PC-9 (cell line): Measurements from ENCODE around the gene C1QTNF1. TPM values are rescaled to one million over a fixed set of nuclear protein-coding genes. Genes with fewer than 3 reads are reported as not detected.

Experiments used
- BruUV-seq: library from RNA; stranded (reverse); fragments of 400-500 nt; replicated peaks from 2 replicates; lab custom pipeline; 2021; lab: Mats Ljungman, UMichigan
- CTCF ChIA-PET: fragments of 300-600 bp; sonication (Branson Sonifier 250); formaldehyde crosslinking; loops from one replicate; lab custom pipeline; 2022; ENCODE audit warnings: antibody characterized with exemption; lab: Charles Lee
- POLR2A ChIA-PET: fragments of 300-600 bp; sonication (Branson Sonifier 250); formaldehyde crosslinking; loops from one replicate; lab custom pipeline; 2022; ENCODE audit warnings: antibody characterized with exemption; ENCODE audit not compliant: unreplicated experiment; lab: Charles Lee
- DNase-seq, 2 experiments: peaks; one replicate each; pipeline versions ENCODE4 v3.0.0 to v3.0.0-alpha.2; 2015 to 2022; ENCODE audit warnings: mixed read lengths in 1 of 2
- H2AFZ ChIP-seq: fragments of 200-600 bp; sonication (generic); 2 replicates; pipeline ENCODE4 v1.8.1; 2017; ENCODE audit warnings: antibody characterized with exemption
- H3F3A ChIP-seq: fragments of 200-600 bp; sonication (generic); 2 replicates; pipeline ENCODE4 v1.8.1; 2017; ENCODE audit warnings: antibody characterized with exemption, mild to moderate bottlenecking, low read depth; ENCODE audit not compliant: insufficient read depth
- H3K27ac ChIP-seq: fragments of 200-600 bp; sonication (generic); 2 replicates; pipeline ENCODE4 v1.6.1; 2016; ENCODE audit warnings: mixed run types
- H3K27me3 ChIP-seq: fragments of 200-600 bp; sonication (generic); 2 replicates; pipeline ENCODE4 v1.6.1; 2016; ENCODE audit warnings: low read depth, mixed run types; ENCODE audit not compliant: insufficient read depth
- H3K36me3 ChIP-seq: fragments of 200-600 bp; sonication (generic); 2 replicates; pipeline ENCODE4 v1.6.1; 2016; ENCODE audit warnings: low read depth, mixed run types
- H3K4me1 ChIP-seq: fragments of 200-600 bp; sonication (generic); replicated peaks from 2 replicates; pipeline ENCODE4 v1.6.1; 2016; ENCODE audit warnings: mixed run types; ENCODE audit not compliant: insufficient read depth
- H3K4me2 ChIP-seq: fragments of 200-600 bp; sonication (generic); 2 replicates; pipeline ENCODE4 v1.6.1; 2017; ENCODE audit warnings: mixed run types
- H3K4me3 ChIP-seq: fragments of 200-600 bp; sonication (generic); 2 replicates; pipeline ENCODE4 v1.6.1; 2016; ENCODE audit warnings: mixed run types
- H3K79me2 ChIP-seq: fragments of 200-600 bp; sonication (generic); 2 replicates; pipeline ENCODE4 v1.6.1; 2017; ENCODE audit warnings: low read depth, mixed run types
- H3K9me2 ChIP-seq: fragments of 200-600 bp; sonication (generic); 2 replicates; pipeline ENCODE4 v1.8.1; 2017; ENCODE audit warnings: mild to moderate bottlenecking; ENCODE audit not compliant: insufficient read depth
- H3K9me3 ChIP-seq: fragments of 200-600 bp; sonication (generic); 2 replicates; pipeline ENCODE4 v1.8.1; 2016; ENCODE audit warnings: low read depth; ENCODE audit not compliant: insufficient read depth
- H4K20me1 ChIP-seq: fragments of 200-600 bp; sonication (generic); 2 replicates; pipeline ENCODE4 v1.8.1; 2017; ENCODE audit not compliant: insufficient read depth
- EZH2 ChIP-seq: fragments of 200-600 bp; sonication (generic); IDR thresholded peaks from 2 replicates; pipeline ENCODE4 v1.8.0; 2017; ENCODE audit warnings: antibody characterized with exemption, low read depth
- intact Hi-C: fragments of 100-400 bp; cut with micrococcal nuclease; formaldehyde crosslinking; loops from one replicate; pipeline ENCODE4 v1.10.0; 2022; ENCODE audit not compliant: unreplicated experiment
- total RNA-seq: library from RNA; stranded (reverse); gene quantifications from 2 replicates; pipeline ENCODE4 v1.2.3, GENCODE V29; 2021
- TF ChIP-seq, protein P1 (sequence below): fragments of 200-600 bp; sonication (generic); conservative IDR thresholded peaks from 2 replicates; pipeline ENCODE4 v1.6.1; 2017; ENCODE audit warnings: mixed run types, antibody characterized with exemption, mild to moderate bottlenecking, moderate library complexity

The C1QTNF1 gene
- total RNA-seq, 1 experiment from 2014 or later = 3.4 TPM

DNA sequence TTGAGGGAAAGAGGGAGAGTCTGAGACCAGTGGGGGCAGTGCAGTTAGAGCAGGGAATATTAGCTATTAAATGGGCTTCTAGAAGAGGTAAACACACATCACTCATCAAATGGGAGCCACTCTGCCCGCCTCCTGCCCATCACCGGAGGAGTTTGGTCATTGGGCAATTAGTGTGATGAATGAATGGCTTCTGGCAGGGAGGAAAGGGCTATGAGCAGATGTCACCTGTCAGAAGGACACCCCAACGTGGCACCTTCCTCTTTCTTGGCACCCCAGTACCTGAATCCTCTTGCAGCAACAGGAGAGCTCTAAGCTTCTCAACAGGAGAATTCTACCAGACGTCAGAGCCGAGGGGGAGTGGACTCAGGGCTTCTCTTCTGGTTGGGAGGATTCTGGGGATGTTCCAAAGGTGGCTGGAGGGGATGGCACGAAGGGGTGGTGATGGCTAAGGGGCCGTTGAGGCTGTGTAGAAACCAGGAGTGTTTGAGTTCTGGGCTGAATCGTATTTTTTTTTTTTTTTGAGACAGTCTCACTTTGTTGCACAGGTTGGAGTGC is 11.0 kb downstream of the C1QTNF1 start:
- no peak overlapping the region for H3K27ac ChIP-seq
- H3K4me3 ChIP-seq = no peak overlapping the region
- H3K4me2 ChIP-seq = no peak overlapping the region
- intact Hi-C loops = no loop called here
- H3K4me1 ChIP-seq = peaks cover 26% of the 10 kb centered on the region
- TF ChIP-seq EZH2 = no peak
- TF ChIP-seq, protein P1, sequence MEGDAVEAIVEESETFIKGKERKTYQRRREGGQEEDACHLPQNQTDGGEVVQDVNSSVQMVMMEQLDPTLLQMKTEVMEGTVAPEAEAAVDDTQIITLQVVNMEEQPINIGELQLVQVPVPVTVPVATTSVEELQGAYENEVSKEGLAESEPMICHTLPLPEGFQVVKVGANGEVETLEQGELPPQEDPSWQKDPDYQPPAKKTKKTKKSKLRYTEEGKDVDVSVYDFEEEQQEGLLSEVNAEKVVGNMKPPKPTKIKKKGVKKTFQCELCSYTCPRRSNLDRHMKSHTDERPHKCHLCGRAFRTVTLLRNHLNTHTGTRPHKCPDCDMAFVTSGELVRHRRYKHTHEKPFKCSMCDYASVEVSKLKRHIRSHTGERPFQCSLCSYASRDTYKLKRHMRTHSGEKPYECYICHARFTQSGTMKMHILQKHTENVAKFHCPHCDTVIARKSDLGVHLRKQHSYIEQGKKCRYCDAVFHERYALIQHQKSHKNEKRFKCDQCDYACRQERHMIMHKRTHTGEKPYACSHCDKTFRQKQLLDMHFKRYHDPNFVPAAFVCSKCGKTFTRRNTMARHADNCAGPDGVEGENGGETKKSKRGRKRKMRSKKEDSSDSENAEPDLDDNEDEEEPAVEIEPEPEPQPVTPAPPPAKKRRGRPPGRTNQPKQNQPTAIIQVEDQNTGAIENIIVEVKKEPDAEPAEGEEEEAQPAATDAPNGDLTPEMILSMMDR = no peak
- H3K9me3 ChIP-seq = no peaks in the 10 kb centered on the region
- POLR2A ChIA-PET = no interaction called here
- H3K79me2 ChIP-seq = no peaks in the 10 kb centered on the region
- no peaks in the 10 kb centered on the region for H4K20me1 ChIP-seq
- no peak for DNase-seq
- CTCF ChIA-PET = interaction anchor here (0.6 to 0.7 kb wide), 3 partner anchors 8 to 82 kb away, joined by 4 to 13 read pairs (median 4); no protein-coding TSS in a partner anchor
- H3K9me2 ChIP-seq = no peaks in the 10 kb centered on the region
- no peaks in the 10 kb centered on the region for H3K27me3 ChIP-seq
- no peaks in the 10 kb centered on the region for H3K36me3 ChIP-seq
- peaks cover 9% of the 10 kb centered on the region for H3F3A ChIP-seq
- no TSS peak for BruUV-seq
- no peak overlapping the region for H2AFZ ChIP-seq

- Histone ChIP-seq H3K79me2 (no peaks in the 10 kb centered on the region), H3K4me3 (no peak overlapping the region), H3K9me2 (no peaks in the 10 kb centered on the region), H3K27me3 (no peaks in the 10 kb centered on the region), H3K4me1 (peaks cover 26% of the 10 kb centered on the region), H3F3A (peaks cover 9% of the 10 kb centered on the region), H3K4me2 (no peak overlapping the region), H2AFZ (no peak overlapping the region), H3K27ac (no peak overlapping the region), H3K36me3 (no peaks in the 10 kb centered on the region), H4K20me1 (no peaks in the 10 kb centered on the region), H3K9me3 (no peaks in the 10 kb centered on the region)
- ChIA-PET CTCF (interaction anchor here (0.6 to 0.7 kb wide), 4 partner anchors 8 to 358 kb away, joined by 3 to 13 read pairs (median 4); no protein-coding TSS in a partner anchor), POLR2A (interaction anchor here (1.4 kb wide), 1 partner anchor 9 kb away, joined by 15 read pairs; no protein-coding TSS in a partner anchor)
- no peak for DNase-seq
- BruUV-seq = no TSS peak
- intact Hi-C loops = no loop called here
- TF ChIP-seq, protein P1 = no peak
- TF ChIP-seq EZH2 = no peak
These were observed 11.7 kb downstream of the C1QTNF1 start for GRCh38 chr17:79035686-79036085.

DNA sequence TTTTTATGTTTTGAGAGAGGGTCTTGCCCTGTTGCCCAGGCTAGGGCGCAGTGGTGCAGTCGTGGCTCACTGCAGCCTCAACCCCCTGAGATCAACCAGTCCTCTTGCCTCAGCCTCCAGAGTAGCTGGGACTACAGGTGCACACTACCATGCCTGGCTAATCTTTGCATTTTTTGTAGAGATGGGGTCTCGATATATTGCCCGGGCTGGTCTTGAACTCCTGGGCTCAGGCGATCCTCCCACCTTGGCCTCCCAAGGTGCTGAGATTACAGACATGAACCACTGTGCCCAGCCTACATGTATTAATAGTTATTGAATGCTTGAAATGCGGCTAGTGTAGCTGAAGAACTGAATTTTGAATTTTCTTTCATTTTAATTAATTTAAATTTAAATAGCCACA is 12.2 kb downstream of the C1QTNF1 start:
- Histone ChIP-seq H3K4me2 (peak overlapping the region; percentile 42; the same call in 1 of the 2 replicates), H3K36me3 (no peaks in the 10 kb centered on the region), H4K20me1 (no peaks in the 10 kb centered on the region), H3F3A (peaks cover 9% of the 10 kb centered on the region), H3K4me1 (peaks cover 26% of the 10 kb centered on the region), H3K79me2 (no peaks in the 10 kb centered on the region), H2AFZ (no peak overlapping the region), H3K27ac (0 out of 2 replicates have a peak overlapping the region, but pooled peaks have one; percentile 32), H3K9me2 (no peaks in the 10 kb centered on the region), H3K9me3 (no peaks in the 10 kb centered on the region), H3K4me3 (no peak overlapping the region), H3K27me3 (no peaks in the 10 kb centered on the region)
- BruUV-seq = no TSS peak
- intact Hi-C loops = no loop called here
- TF ChIP-seq, protein P1 = no peak
- no peak for TF ChIP-seq EZH2
- CTCF ChIA-PET = interaction anchor here (0.5 to 1.2 kb wide), 4 partner anchors 10 to 357 kb away, joined by 3 to 5 read pairs (median 4); no protein-coding TSS in a partner anchor
- POLR2A ChIA-PET = interaction anchor here (1.4 kb wide), 1 partner anchor 10 kb away, joined by 15 read pairs; no protein-coding TSS in a partner anchor
- no peak for DNase-seq
